Measurements from ENCODE around the gene BTG1.

The BTG1 gene

GRCh38 chr12:92167075-92167474, 21.4 kb upstream of the BTG1 start:
- peaks cover 17% of the 10 kb centered on the region for H3K27me3 Mint-ChIP-seq
- H3K9me3 Mint-ChIP-seq: no peaks in the 10 kb centered on the region
- no peak overlapping the region for H3K4me3 Mint-ChIP-seq
- H3K27ac Mint-ChIP-seq: no peak overlapping the region
- H3K36me3 Mint-ChIP-seq (ENCODE audit: low read depth): no peaks in the 10 kb centered on the region
- H3K4me1 Mint-ChIP-seq (ENCODE audit: low read depth): peaks cover 14% of the 10 kb centered on the region
- intact Hi-C loops (cut with micrococcal nuclease): no loop called here

- H3K27me3 Mint-ChIP-seq: peaks cover 25% of the 10 kb centered on the region
- no peaks in the 10 kb centered on the region for H3K9me3 Mint-ChIP-seq
- intact Hi-C loops (cut with micrococcal nuclease): no loop called here
- peaks cover 26% of the 10 kb centered on the region for H3K4me1 Mint-ChIP-seq (ENCODE audit: low read depth)
- H3K4me3 Mint-ChIP-seq: no peak overlapping the region
- H3K27ac Mint-ChIP-seq: no peak overlapping the region
- no peaks in the 10 kb centered on the region for H3K36me3 Mint-ChIP-seq (ENCODE audit: low read depth)
These were observed 19.1 kb upstream of the BTG1 start for GRCh38 chr12:92164712-92165111.

DNA sequence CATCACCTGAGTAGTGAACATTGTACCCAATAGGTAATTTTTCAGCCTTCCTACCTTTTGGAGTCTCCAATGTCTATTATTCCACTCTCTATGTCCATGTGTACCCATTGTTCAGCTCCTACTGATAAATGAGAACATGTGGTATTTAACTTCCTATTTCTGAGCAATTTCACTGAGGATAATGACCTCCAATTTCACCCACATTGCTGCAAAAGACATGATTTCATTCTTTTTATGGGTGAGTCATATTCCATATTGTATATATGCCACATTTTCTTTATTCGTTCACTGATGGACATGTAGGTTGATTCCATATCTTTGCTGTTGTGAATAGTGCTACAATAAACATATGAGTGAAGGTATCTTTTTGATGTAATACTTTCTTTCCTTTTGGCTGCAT, 16.4 kb upstream of the BTG1 start:
- intact Hi-C loops (cut with micrococcal nuclease): no loop called here
- Mint-ChIP-seq H3K9me3 (no peaks in the 10 kb centered on the region), H3K27me3 (peaks cover 25% of the 10 kb centered on the region), H3K4me1 (ENCODE audit: low read depth) (peaks cover 47% of the 10 kb centered on the region), H3K27ac (no peak overlapping the region), H3K36me3 (ENCODE audit: low read depth) (no peaks in the 10 kb centered on the region), H3K4me3 (no peak overlapping the region)

DNA sequence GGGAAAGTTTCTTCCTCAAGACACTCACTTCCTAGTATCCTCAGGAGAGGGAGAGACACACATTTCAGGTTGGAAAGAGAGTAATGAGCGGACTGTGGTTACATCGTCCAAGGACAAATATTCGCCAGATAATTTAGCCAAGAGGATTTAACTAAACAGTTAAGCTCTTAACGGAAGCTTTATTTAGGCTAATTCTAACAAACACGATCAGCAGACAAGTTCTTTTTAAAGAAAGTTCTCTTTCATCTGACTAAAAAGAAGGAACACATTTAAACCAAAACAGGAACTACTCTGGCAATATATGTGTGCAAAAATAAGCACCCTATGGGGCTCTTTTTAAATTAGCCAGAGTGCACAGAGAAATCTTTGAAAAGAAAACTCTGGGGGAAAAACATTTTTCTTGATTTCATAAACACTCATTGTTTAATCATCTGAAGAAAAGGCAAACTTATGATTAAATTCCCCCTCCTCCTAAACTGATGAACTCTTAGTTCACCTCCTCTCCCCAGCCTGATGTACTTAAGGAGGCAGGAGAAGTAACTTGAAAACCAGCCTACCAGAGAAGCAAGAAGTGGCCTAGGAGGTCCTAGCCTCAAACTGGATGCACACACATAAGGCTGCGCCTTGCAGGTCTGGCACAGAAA, 13.3 kb upstream of the BTG1 start:
- H3K9me3 Mint-ChIP-seq: no peaks in the 10 kb centered on the region
- peaks cover 60% of the 10 kb centered on the region for H3K4me1 Mint-ChIP-seq (ENCODE audit: low read depth)
- peak overlapping the region; percentile 62 for H3K4me3 Mint-ChIP-seq
- no peaks in the 10 kb centered on the region for H3K36me3 Mint-ChIP-seq (ENCODE audit: low read depth)
- peak overlapping the region; percentile 68 for H3K27ac Mint-ChIP-seq
- H3K27me3 Mint-ChIP-seq: peaks cover 20% of the 10 kb centered on the region
- intact Hi-C loops (cut with micrococcal nuclease): loop anchor here (5.0 kb wide), 1 partner anchor 248 kb away; no protein-coding TSS in a partner anchor

- H3K9me3 Mint-ChIP-seq: no peaks in the 10 kb centered on the region
- intact Hi-C loops (cut with micrococcal nuclease): loop anchor here (5.0 kb wide), 1 partner anchor 250 kb away; no protein-coding TSS in a partner anchor
- H3K4me1 Mint-ChIP-seq (ENCODE audit: low read depth): peaks cover 48% of the 10 kb centered on the region
- H3K36me3 Mint-ChIP-seq (ENCODE audit: low read depth): no peaks in the 10 kb centered on the region
- H3K27me3 Mint-ChIP-seq: peaks cover 8% of the 10 kb centered on the region
- H3K27ac Mint-ChIP-seq: peak overlapping the region; percentile 50
- no peak overlapping the region for H3K4me3 Mint-ChIP-seq
These were observed 11.2 kb upstream of the BTG1 start for GRCh38 chr12:92156704-92157395.

- H3K4me3 Mint-ChIP-seq: no peak overlapping the region
- peaks cover 4% of the 10 kb centered on the region for H3K27me3 Mint-ChIP-seq
- H3K4me1 Mint-ChIP-seq (ENCODE audit: low read depth): peaks cover 42% of the 10 kb centered on the region
- intact Hi-C loops (cut with micrococcal nuclease): loop anchor here (5.0 kb wide), 1 partner anchor 251 kb away; no protein-coding TSS in a partner anchor
- H3K9me3 Mint-ChIP-seq: no peaks in the 10 kb centered on the region
- H3K36me3 Mint-ChIP-seq (ENCODE audit: low read depth): no peaks in the 10 kb centered on the region
- peak overlapping the region; percentile 50 for H3K27ac Mint-ChIP-seq
These were observed 10.5 kb upstream of the BTG1 start for GRCh38 chr12:92156139-92156538.

GRCh38 chr12:92155733-92156132, 10.1 kb upstream of the BTG1 start:
- H3K27me3 Mint-ChIP-seq: no peaks in the 10 kb centered on the region
- intact Hi-C loops (cut with micrococcal nuclease): loop anchor here (5.0 kb wide), 1 partner anchor 252 kb away; no protein-coding TSS in a partner anchor
- no peak overlapping the region for H3K27ac Mint-ChIP-seq
- H3K4me3 Mint-ChIP-seq: no peak overlapping the region
- peaks cover 38% of the 10 kb centered on the region for H3K4me1 Mint-ChIP-seq (ENCODE audit: low read depth)
- H3K9me3 Mint-ChIP-seq: no peaks in the 10 kb centered on the region
- no peaks in the 10 kb centered on the region for H3K36me3 Mint-ChIP-seq (ENCODE audit: low read depth)

DNA sequence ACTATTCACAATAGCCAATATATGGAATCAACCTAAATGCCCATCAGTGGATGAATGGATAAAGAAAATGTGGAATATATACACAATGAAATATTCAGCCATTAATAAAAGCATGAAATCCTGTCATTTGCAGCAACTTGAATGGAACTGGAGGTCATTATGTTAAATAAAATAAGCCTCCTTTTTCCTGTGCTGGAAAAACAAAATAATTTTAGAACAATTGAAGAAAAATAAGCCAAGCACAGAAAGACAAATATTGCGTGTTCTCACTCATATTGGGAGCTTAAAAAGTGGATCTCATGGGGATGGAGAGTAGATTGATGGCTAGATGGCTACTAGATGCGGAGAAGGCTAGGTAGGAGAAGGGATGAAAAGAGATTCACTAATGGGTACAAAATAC, 6.3 kb upstream of the BTG1 start:
- intact Hi-C loops (cut with micrococcal nuclease): no loop called here
- Mint-ChIP-seq H3K9me3 (no peaks in the 10 kb centered on the region), H3K4me3 (no peak overlapping the region), H3K27ac (no peak overlapping the region), H3K4me1 (ENCODE audit: low read depth) (peaks cover 26% of the 10 kb centered on the region), H3K27me3 (no peaks in the 10 kb centered on the region), H3K36me3 (ENCODE audit: low read depth) (no peaks in the 10 kb centered on the region)

GRCh38 chr12:92149563-92149962, 3.9 kb upstream of the BTG1 start:
- H3K36me3 Mint-ChIP-seq (ENCODE audit: low read depth): peaks cover 21% of the 10 kb centered on the region
- H3K9me3 Mint-ChIP-seq: no peaks in the 10 kb centered on the region
- no peaks in the 10 kb centered on the region for H3K27me3 Mint-ChIP-seq
- no peak overlapping the region for H3K27ac Mint-ChIP-seq
- H3K4me1 Mint-ChIP-seq (ENCODE audit: low read depth): peaks cover 23% of the 10 kb centered on the region
- no peak overlapping the region for H3K4me3 Mint-ChIP-seq
- intact Hi-C loops (cut with micrococcal nuclease): loop anchor here (5.0 to 10.0 kb wide), 3 partner anchors 145 to 443 kb away; no protein-coding TSS in a partner anchor

- peaks cover 33% of the 10 kb centered on the region for H3K4me1 Mint-ChIP-seq (ENCODE audit: low read depth)
- H3K27ac Mint-ChIP-seq: peak overlapping the region; percentile 92
- peaks cover 40% of the 10 kb centered on the region for H3K36me3 Mint-ChIP-seq (ENCODE audit: low read depth)
These were observed 1.8 kb upstream of the BTG1 start for GRCh38 chr12:92147491-92147890.

DNA sequence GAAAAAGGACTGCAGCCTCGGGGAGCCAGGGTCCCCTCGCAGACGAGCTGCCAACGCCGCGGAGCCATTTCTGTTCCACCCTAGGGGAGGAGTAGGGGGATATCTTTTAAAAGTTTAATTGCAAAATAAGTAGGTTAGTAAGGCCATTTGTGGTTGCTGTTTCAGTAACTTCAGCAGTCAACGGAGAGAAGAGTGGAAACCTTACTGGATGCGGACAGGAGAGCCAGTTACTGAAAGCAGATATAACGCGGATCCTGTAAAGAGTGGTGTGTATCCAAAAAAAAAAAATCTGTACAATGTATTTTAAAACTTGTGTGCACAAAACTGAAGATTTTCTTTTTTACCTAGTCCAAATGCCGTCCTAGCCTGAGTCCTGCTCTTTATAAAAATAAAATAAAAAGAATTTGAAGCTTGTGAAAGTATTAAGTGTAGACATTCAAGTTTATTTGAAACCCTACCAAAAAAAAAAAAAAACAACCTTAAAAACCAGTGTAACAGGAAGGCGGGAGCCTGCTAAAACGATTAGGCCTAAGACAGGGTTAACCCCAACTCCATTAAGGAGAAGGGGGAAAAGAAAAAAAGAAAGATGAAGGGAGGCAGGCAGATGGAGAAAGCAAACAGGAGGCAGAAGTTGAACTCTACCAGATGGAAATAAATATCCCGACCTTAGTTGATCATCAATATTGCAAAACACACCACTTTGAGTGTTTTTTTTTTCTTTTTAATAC, 1.0 kb upstream of the BTG1 start:
- Mint-ChIP-seq H3K4me1 (ENCODE audit: low read depth) (peaks cover 35% of the 10 kb centered on the region), H3K36me3 (ENCODE audit: low read depth) (peaks cover 42% of the 10 kb centered on the region), H3K9me3 (no peaks in the 10 kb centered on the region), H3K4me3 (peak overlapping the region; percentile 96), H3K27me3 (no peaks in the 10 kb centered on the region), H3K27ac (peak overlapping the region; percentile 92)
- intact Hi-C loops (cut with micrococcal nuclease): loop anchor here (2.0 to 10.0 kb wide), 4 partner anchors 148 to 446 kb away; no protein-coding TSS in a partner anchor

More at GRCh38 chr12:92147491-92147890, 1.8 kb upstream of the BTG1 start:
- intact Hi-C loops (cut with micrococcal nuclease): loop anchor here (2.0 to 10.0 kb wide), 4 partner anchors 147 to 445 kb away; no protein-coding TSS in a partner anchor
- Mint-ChIP-seq H3K4me3 (no peak overlapping the region), H3K27me3 (no peaks in the 10 kb centered on the region), H3K9me3 (no peaks in the 10 kb centered on the region)

GRCh38 chr12:92145481-92145730, 240 bp downstream of the BTG1 start:
- intact Hi-C loops (cut with micrococcal nuclease): loop anchor here (5.0 to 10.0 kb wide), 3 partner anchors 149 to 447 kb away; no protein-coding TSS in a partner anchor

DNA sequence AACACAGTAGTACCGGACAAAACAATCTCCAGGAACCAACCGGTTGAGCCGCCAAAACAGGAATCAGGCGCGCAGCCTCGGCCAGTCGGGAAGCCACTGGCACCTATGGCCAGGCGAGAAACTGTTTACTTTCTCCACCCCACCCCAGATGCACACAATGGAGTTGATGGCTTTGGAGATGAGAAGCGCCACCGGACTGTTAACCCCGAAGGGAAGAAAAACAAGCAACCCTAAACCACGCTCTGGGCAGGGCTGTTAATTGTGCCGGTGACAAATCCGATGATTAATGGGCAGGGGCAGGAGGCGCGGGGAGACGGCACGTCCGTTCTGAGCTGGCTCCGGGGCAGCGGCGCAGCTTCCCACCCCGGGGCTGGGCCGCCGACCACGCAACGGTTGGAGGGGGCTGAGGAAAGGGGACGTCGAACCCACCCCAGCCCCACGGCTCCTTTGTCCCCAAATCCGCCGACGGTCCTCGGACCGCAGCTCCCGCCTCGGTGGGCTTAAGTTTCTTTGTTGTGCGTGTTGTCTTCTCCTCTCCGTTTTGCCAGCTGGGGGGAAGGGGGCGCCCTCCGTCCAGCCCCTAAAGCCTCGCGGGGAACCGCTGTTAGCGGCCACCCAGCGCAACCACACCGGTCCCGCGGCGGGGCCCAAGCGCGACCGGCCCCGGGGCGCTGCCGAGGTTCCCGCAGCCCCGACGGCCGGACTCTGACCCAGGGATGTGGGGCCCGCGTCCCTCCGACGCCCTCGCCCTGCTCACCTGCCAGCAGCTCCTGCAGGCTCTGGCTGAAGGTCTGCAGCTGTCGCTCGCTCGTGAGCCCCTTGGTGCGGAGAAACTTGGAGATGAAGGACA, 790 bp downstream of the BTG1 start:
- peaks cover 44% of the 10 kb centered on the region for H3K36me3 Mint-ChIP-seq (ENCODE audit: low read depth)
- H3K9me3 Mint-ChIP-seq: no peaks in the 10 kb centered on the region
- no peaks in the 10 kb centered on the region for H3K27me3 Mint-ChIP-seq
- H3K27ac Mint-ChIP-seq: peak overlapping the region; percentile 92
- H3K4me1 Mint-ChIP-seq (ENCODE audit: low read depth): peaks cover 49% of the 10 kb centered on the region
- H3K4me3 Mint-ChIP-seq: peak overlapping the region; percentile 96
- intact Hi-C loops (cut with micrococcal nuclease): loop anchor here (5.0 to 10.0 kb wide), 6 partner anchors 83 to 763 kb away; no protein-coding TSS in a partner anchor

More at GRCh38 chr12:92145481-92145730, 240 bp downstream of the BTG1 start:
- Mint-ChIP-seq H3K36me3 (ENCODE audit: low read depth) (peaks cover 42% of the 10 kb centered on the region), H3K27ac (peak overlapping the region; percentile 92), H3K4me1 (ENCODE audit: low read depth) (peaks cover 45% of the 10 kb centered on the region), H3K27me3 (no peaks in the 10 kb centered on the region), H3K4me3 (peak overlapping the region; percentile 96), H3K9me3 (no peaks in the 10 kb centered on the region)

Data from dendritic cell treated with granulocyte-macrophage colony-stimulating factor and Interleukin-4, amounts not matched to agents 40 ng/mL and 50 ng/mL, for 4 days (primary cell).